GM12872 (cell line): ENCODE measurements around the gene SNAPC1.
A peak's percentile ranks its signal among the peaks of the same experiment; 100 is the strongest.

Experiments used
- CTCF ChIP-seq: IDR thresholded peaks from 3 replicates; pipeline ENCODE4 v1.5.1; 2011; ENCODE audit warnings: low read depth, mild to moderate bottlenecking, low read length, moderate library complexity; ENCODE audit not compliant: insufficient read depth

SNAPC1 gene

GRCh38 chr14:61813096-61813606 lies 50.9 kb downstream of the SNAPC1 start:
- no peak for TF ChIP-seq CTCF

- TF ChIP-seq CTCF = no peak
Measured at GRCh38 chr14:61822458-61822857, 60.2 kb downstream of the SNAPC1 start.

GRCh38 chr14:61832783-61833182 lies 70.6 kb downstream of the SNAPC1 start:
- no peak for TF ChIP-seq CTCF

GRCh38 chr14:61836184-61836583 lies 74.0 kb downstream of the SNAPC1 start:
- TF ChIP-seq CTCF = no peak

- no peak for TF ChIP-seq CTCF
Measured at GRCh38 chr14:61836807-61837206, 74.6 kb downstream of the SNAPC1 start.

- peak; percentile 93 for TF ChIP-seq CTCF
Measured at GRCh38 chr14:61837336-61838229, 75.4 kb downstream of the SNAPC1 start.

- no peak for TF ChIP-seq CTCF
Measured at GRCh38 chr14:61838661-61839245, 76.5 kb downstream of the SNAPC1 start.
